Sciatic nerve (tissue), 1 donor: ENCODE results near the gene OR5D16. TPM values are rescaled to one million over a fixed set of nuclear protein-coding genes. Genes with fewer than 3 reads are reported as not detected.

ENCODE experiments used
- total RNA-seq: library from RNA; stranded (reverse); fragmentation: NEBNext Ultra II Directional; extraction: Animal tissue kit (Norgen Biotek cat#: 25700); gene quantifications from one replicate; pipeline ENCODE4 v1.2.1, GENCODE V29; 2021
- donor health status: DM: no; HTN: no; CAD: no.

OR5D16 gene
- total RNA-seq, 1 donor from 2014 or later: not detected

Other genes with a start within 250 kb of the OR5D16 start
- gene OR4C11, start 231.1 kb upstream of the OR5D16 start, total RNA-seq: not detected
- gene OR4P4, start 203.6 kb upstream of the OR5D16 start, total RNA-seq: not detected
- gene OR4S2, start 190.4 kb upstream of the OR5D16 start, total RNA-seq: not detected
- gene OR4C6, start 176.6 kb upstream of the OR5D16 start, total RNA-seq: not detected
- gene OR5D13, start 65.3 kb upstream of the OR5D16 start, total RNA-seq: not detected
- not detected for gene OR5D14, start 43.2 kb upstream of the OR5D16 start, total RNA-seq
- gene OR5L1, start 27.4 kb upstream of the OR5D16 start, total RNA-seq: not detected
- gene OR5D18, start 19.1 kb upstream of the OR5D16 start, total RNA-seq: not detected
- gene OR5L2, start 11.5 kb upstream of the OR5D16 start, total RNA-seq: not detected
- gene TRIM51, start 44.5 kb downstream of the OR5D16 start, total RNA-seq: not detected
- gene OR5W2, start 75.8 kb downstream of the OR5D16 start, total RNA-seq: not detected
- gene OR5I1, start 97.6 kb downstream of the OR5D16 start, total RNA-seq: not detected
- not detected for gene OR10AG1, start 131.2 kb downstream of the OR5D16 start, total RNA-seq
- not detected for gene OR5F1, start 155.9 kb downstream of the OR5D16 start, total RNA-seq
- gene OR5AS1, start 188.9 kb downstream of the OR5D16 start, total RNA-seq: not detected